Hematopoietic multipotent progenitor cell treated with erythropoietin and hydrocortisone succinate and interleukin-3 and kit ligand, for 8 days (in vitro differentiated cells): ENCODE results near the gene GOLGA6D.
"Not testable (repeated sequence)": the region's sequence is repeated elsewhere in the genome, so short reads cannot be mapped to it uniquely, and the experiment has no call there.

ENCODE experiments used
- DNase-seq: peaks from one replicate; pipeline ENCODE4 v3.0.0-alpha.2; 2015

Gene GOLGA6D, protein sequence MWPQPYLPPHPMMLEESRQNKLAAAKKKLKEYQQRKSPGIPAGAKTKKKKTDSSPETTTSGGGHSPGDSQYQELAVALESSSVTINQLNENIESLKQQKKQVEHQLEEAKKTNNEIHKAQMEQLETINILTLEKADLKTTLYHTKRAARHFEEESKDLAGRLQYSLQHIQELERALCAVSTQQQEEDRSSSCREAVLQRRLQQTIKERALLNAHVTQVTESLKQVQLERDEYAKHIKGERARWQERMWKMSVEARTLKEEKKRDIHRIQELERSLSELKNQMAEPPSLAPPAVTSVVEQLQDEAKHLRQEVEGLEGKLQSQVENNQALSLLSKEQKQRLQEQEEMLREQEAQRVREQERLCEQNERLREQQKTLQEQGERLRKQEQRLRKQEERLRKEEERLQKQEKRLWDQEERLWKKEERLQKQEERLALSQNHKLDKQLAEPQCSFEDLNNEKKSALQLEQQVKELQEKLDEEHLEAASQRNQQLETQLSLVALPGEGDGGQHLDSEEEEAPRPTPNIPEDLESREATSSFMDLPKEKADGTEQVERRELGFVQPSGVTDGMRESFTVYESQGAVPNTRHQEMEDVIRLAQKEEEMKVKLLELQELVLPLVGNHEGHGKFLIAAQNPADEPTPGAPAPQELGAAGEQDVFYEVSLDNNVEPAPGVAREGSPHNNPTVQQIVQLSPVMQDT

DNA sequence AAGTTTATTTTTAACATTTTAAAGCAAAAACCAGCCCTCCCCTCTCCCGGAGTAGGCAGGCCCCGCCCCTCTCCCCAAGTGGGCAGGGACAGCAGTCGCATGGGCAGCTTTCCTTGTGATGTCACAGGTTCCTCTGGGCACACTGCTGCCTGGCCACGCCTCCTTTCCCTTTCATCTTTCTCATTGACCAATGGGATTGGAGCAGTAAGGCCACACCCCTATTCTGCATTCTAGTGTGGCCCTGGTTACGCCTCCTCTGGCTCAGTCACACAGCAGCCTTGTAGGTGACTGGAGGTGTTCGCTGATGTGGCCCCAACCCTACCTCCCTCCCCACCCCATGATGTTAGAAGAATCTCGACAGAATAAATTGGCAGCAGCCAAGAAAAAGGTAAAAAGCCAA lies at the start of gene GOLGA6D:
Gene GOLGA6D, plus strand, starts transcription at position 264 of the 400 bp plus-strand sequence. Its CDS starts 41 bp downstream, at position 305.
- not testable (repeated sequence) for DNase-seq

DNA sequence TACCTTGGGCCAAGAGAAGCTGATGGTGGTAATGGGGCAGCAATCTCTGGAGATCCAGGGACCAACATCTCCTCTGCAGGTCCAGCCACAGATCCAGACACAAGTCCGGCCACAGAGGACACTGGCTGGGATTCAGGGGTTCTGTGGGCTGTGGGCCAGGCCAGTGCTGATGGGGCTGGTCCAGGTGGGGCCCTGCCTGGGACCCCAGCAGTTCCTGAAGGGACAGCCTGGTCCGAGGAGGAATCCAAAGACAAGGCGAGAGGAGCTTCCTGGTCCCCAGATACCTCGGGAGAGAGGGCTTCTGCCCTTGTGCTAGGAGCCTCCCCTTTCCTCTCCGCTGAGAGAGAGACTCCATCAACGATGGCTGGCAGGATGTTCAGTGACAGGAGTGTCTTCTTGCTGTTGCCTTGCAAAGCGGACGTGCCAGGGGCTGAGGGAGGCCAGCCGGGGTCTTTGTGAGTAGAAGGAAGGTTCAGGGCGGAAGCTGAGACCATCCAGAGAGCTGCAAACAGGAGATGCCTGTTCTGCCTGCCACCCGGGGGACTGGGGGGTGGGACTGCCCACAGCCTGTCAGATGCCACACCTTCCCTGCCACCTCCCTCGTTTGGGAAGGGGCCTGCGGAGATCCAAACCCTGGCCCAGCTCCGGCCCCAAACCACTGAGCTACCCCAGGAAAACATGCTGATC lies 49.0 kb upstream of the GOLGA6D start:
- DNase-seq: no peak

DNA sequence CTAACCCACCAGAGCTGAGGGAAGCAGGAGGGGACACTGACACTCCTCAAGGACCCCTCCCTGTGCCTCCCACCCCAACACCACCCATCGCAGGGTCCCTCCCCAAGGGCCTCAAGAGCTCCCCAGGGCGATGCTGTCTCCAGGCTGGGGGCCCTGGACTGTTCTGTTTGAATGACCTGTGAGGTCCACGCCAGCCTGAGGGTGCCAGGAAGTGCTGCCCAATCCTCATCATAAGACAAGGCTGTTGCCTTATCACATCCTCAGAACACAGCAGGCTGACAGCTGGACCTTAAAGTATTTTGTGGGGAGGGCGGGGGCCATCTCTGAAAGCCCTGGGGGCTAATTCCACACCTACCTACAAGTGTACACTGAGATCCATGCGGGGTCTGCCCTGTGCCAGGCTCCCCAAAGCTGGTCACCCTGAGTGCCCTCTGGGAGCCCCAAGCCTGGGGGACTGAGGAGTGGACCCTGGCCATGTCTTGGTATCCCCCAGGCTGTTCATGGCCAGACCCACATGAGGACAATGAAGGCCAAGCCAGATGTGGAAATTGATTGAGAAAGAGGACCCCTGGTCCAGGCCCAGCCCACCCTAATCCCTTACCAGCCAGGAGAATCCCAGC lies 48.3 kb upstream of the GOLGA6D start:
- no peak for DNase-seq

DNA sequence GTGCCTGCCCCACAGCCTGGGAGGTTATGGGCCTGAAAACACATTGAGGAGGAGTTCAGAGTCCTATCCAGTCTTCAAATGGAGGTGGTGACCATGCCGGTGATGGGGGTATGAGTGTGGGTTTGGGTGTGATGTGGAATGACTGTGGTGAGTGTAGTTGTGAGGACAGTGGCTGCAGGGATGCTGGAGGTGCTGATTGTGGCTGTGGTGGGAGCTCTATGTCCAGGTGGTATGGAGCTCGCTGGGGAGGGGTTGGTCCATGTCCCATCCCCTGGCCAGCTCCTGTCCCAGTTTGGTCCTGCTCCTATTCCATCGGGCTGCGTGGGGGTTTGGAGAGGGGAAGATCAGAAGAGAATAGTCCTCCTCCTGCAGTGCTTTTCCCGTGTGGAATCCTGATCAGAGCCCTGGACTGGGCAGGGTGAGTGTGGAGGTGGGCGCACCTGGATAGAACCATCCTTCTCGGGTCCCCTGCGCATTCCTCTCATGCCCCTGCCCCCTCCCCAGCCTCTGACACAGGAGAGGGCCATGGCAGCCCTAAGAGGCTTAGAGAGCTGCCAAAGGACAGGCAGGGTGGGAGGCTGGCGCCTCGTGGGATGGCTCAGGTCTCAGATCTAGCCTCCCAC lies 47.5 kb upstream of the GOLGA6D start:
- no peak for DNase-seq

DNA sequence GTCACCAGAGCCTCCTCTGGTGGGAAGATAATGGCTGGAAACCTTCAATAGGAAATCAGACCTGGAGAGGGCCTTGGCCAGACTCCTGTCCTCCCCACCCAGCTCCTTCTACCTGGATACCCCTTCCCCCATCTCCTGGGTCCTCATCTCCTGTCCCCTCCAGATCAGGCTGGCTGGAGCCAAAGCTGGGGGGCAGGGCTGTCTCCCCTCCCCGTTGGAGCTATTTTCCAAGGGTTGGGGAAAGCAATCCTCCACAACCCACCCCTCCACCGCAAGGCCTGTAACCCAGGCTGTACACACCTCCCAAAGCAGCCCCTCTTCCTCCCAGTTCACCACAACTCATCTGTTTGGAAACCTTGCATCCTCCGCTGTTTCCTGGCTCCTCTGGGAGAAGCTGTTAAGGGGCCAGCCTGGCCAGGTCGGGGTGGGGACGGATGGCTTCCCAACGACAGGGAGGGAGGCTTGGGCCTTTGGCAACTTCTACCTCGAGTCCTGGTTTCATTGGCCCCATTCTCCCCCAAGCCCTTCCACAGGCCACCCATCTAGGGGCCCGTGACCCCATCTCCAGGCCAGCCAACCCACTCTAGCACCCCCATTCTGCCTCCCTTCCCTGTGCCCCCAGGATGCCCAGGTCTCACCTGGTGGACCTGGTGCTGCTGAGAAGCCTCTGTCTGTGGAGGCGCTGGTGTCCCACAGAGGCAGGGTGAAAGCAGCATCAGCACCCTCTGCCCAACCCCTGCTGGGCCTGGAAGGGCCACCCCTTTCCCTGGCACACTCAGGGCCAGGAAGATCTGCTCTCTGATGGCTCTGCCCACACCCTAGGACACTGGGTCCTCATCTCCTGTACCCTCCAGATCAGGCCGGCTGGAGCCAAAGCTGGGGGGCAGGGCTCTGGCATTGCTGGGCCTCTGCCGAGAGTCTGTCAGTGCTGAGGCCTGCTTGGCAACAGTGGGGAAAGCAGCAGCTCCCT lies 46.6 kb upstream of the GOLGA6D start:
- DNase-seq: no peak

DNA sequence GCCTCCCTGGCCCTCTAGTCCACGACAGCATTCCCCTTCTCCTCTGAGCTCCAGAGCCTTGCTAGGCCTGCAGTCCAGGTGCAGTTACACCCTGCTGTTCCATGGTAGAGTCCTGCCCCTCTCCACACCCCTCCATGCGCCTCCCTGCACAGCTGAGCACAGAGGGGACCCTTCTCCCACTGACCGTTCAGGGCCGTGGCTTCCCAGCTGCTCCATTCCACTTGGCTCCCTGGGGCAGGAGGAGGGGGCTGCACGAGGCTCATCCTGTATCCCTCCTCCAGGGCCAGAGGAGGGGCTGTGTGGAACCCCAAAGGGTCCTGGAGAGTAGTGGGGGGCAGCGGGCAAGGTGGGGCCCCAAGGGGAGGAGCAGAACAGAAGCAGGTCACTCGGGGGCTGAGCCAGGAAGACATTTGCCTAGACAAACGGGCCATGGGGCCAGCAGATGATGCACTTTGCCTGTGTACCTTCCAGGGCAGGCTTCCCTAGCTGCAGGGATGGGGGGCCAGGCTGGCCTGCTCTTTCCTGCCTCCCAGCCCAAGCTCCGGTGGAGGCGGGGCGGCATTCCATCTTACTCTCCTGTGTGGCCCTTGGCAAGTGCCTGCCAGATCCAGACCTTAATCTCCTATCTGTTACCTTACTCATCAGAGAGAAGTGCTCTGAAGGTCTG lies 45.2 kb upstream of the GOLGA6D start:
- DNase-seq: no peak

DNA sequence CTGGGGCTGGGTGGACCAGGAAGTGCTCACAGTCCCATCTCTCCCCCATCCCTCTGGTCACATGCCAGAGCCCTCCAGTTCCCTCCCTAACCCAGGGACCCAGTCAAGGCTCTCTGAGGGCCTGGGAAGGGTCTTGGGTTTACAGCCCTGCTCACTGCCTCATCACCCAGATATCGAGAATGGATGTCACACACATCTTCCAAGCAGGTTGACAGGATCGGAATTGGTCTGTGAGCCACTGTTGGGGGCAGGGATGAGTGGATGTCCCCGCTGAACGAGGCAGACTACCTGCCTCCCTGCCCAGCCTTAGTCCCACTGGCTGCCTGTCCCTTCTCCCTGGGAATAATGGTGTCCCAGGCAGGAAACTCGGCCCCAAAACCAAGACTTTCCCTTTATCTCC lies 44.5 kb upstream of the GOLGA6D start:
- DNase-seq: no peak

GRCh38 chr15:75245741-75246140 lies 36.9 kb upstream of the GOLGA6D start:
- DNase-seq: not testable (repeated sequence)

DNA sequence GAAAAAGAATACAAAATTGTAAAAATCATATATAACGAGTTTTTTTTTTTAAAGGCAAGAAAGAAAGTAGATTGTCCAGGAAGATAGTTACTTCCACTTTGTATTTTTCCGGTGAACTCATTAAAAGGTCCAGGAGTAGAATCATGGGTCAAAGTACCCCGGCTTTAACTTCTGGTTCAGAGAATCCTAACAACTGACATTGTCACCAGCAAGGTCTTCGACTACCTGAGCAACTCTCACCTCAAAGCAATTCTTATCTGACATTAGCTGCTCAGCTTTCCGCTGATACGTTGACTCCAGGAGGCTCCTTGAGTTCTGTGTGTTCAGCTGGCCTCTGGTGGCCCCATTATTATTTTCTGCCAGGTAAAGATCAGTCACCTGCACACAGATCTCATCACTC lies 33.6 kb upstream of the GOLGA6D start:
- DNase-seq: not testable (repeated sequence)

GRCh38 chr15:75249726-75250125 lies 32.9 kb upstream of the GOLGA6D start:
- DNase-seq: no peak

- not testable (repeated sequence) for DNase-seq
Measured at GRCh38 chr15:75251343-75251742, 31.3 kb upstream of the GOLGA6D start.

DNA sequence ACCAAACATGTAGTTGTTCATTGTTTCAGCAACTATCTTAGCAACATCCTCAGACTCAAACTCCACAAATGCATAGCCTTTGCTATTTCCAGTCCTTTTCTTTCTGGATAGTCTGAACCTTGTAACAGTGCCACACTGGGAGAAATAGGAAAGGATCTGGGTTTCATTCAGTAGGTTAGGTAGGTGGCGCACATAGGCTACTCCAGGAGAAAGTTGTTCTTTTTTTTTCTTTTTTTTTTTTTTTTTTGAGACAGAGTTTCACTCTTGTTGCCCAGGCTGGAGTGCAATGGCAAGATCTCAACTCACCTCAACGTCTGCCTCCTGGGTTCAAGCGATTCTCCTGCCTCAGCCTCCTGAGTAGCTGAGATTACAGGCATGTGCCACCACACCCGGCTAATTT lies 30.4 kb upstream of the GOLGA6D start:
- not testable (repeated sequence) for DNase-seq

GRCh38 chr15:75258034-75258433 lies 24.6 kb upstream of the GOLGA6D start, which contains the start of gene GOLGA6C:
Gene GOLGA6C (plus strand): TSS chr15:75258334. CDS start chr15:75258599, 265 bp downstream.
- not testable (repeated sequence) for DNase-seq

DNA sequence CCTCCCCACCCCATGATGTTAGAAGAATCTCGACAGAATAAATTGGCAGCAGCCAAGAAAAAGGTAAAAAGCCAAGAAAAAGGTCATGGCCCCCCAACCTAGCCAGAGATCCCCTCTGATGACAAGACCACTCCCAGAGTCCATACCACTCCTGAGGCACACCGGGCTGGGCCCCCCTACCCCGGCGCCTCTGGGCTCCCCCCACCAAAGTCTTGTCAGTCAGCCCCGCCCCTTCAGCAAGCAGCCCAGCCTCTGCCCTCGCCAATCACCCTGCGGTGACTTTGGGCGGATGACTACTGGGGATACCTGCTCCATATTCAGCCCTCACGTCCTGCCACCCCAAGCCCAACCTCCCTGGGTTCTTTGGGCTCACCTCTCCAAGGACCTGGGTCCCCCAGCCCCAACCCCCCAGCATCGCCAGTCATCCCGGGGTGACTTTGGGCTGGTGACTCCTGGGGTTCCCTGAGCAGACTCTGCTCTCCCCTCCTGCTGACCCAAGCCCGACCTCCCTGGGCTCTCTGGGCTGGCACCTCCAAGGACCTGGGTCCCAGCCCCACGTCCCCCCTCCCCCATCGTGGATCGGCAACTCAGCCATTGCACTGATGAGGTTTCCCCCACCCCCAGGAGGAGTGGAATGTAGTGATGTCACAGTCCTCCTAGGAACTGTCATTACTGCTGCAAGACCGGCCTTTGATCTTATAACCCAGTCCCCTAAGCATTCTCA lies 23.9 kb upstream of the GOLGA6D start:
- not testable (repeated sequence) for DNase-seq

- not testable (repeated sequence) for DNase-seq
Measured at GRCh38 chr15:75259873-75260272, 22.8 kb upstream of the GOLGA6D start.

- DNase-seq: not testable (repeated sequence)
Measured at GRCh38 chr15:75273751-75274359, 8.8 kb upstream of the GOLGA6D start.

DNA sequence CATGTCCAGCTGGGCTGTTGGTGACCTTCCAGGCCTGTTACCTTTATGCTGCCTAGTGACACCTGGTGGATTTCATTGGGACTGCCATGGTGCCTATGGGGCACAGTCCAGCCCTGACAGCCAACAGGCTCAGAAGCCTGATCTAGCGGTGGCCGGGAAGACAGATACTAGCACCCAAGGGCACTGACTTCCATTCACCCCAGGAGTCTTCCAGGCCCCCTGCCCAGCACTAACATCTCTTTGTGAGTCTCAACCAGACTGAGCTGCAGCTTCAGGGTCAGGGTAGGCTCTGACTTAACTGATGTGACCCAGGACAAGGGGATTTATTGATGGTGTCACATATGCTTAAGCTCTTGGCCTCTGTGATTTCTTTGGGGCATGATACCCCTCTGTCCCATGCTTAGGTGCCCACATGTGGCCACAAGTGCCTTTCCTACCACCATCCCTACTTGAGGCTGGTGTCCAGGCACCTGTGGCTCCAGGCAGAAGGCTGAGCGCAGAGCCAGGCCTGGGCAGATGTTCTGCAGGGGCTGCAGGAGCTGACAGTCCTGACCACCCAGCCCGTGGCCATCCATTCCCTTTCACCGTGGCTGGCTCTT lies 8.0 kb upstream of the GOLGA6D start:
- DNase-seq: not testable (repeated sequence)

DNA sequence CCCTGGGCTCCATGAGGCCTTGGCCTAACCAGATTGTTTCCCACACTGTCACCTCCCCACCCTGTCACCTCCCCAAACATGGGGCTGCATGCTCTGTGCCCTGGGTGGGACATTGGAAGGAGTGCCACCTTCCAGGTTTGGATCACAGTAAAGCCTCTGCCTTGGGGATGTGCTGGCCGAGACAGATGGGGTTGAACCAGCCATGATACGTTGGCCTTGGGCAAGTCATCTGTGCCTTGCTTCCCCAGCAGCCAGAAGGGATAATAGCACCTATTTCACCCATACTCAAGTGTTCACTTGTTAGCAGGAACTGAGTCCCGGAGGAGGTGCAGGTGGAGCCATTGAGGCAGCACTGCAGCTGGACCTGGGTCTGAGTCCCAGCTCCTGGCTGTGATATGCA lies 7.0 kb upstream of the GOLGA6D start:
- not testable (repeated sequence) for DNase-seq

- DNase-seq: not testable (repeated sequence)
Measured at GRCh38 chr15:75278497-75278896, 4.1 kb upstream of the GOLGA6D start.
